Measurements from ENCODE around the gene DHCR7. TPM values are rescaled to one million over a fixed set of nuclear protein-coding genes. Genes with fewer than 3 reads are reported as not detected.

Gene DHCR7
- total RNA-seq, 1 donor from 2014 or later: 98.2 TPM

DNA sequence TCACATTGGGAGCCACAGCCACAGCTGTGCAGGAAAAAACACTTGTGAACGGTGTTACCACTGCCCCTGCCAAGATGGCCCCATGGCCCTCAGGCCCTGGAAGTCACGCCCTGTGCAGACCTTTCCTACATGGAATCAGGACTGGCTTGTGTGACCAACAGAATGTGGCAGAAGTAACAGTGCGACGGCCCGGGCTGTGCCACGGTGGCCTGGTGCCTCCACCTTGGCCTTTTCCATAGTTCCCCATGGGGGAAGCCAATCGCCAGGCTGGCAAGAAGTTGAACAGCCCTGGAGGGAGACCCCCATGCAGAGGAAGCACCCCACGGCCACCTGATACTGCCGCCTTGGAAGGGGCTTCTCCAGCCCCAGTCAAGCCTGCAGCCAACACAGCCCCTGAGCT, 48.0 kb downstream of the DHCR7 start:
- Mint-ChIP-seq H3K27ac (no peak overlapping the region), H3K4me1 (peaks cover under 1% of the 10 kb centered on the region), H3K9me3 (peaks cover 4% of the 10 kb centered on the region), H3K27me3 (ENCODE audit: low read depth) (peaks cover 6% of the 10 kb centered on the region), H3K4me3 (no peak overlapping the region), H3K36me3 (no peaks in the 10 kb centered on the region)
- DNase-seq (ENCODE audit: low spot score in 2 of 2, unreplicated experiment in 2 of 2): no peak
- TF ChIP-seq, protein P1, sequence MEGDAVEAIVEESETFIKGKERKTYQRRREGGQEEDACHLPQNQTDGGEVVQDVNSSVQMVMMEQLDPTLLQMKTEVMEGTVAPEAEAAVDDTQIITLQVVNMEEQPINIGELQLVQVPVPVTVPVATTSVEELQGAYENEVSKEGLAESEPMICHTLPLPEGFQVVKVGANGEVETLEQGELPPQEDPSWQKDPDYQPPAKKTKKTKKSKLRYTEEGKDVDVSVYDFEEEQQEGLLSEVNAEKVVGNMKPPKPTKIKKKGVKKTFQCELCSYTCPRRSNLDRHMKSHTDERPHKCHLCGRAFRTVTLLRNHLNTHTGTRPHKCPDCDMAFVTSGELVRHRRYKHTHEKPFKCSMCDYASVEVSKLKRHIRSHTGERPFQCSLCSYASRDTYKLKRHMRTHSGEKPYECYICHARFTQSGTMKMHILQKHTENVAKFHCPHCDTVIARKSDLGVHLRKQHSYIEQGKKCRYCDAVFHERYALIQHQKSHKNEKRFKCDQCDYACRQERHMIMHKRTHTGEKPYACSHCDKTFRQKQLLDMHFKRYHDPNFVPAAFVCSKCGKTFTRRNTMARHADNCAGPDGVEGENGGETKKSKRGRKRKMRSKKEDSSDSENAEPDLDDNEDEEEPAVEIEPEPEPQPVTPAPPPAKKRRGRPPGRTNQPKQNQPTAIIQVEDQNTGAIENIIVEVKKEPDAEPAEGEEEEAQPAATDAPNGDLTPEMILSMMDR (IDR thresholded peaks at IDR 0.05; ENCODE audit: unreplicated experiment): no peak

GRCh38 chr11:71399341-71399740, 48.9 kb downstream of the DHCR7 start:
- TF ChIP-seq, protein P1 (IDR thresholded peaks at IDR 0.05; ENCODE audit: unreplicated experiment): no peak
- peaks cover 3% of the 10 kb centered on the region for H3K27me3 Mint-ChIP-seq (ENCODE audit: low read depth)

GRCh38 chr11:71397961-71398360, 50.2 kb downstream of the DHCR7 start:
- no peak for DNase-seq (ENCODE audit: low spot score in 2 of 2, unreplicated experiment in 2 of 2)
- H3K27ac Mint-ChIP-seq: no peak overlapping the region
- H3K9me3 Mint-ChIP-seq: no peaks in the 10 kb centered on the region
- peaks cover 7% of the 10 kb centered on the region for H3K4me1 Mint-ChIP-seq
- H3K36me3 Mint-ChIP-seq: no peaks in the 10 kb centered on the region
- no peak overlapping the region for H3K4me3 Mint-ChIP-seq
- peaks cover 8% of the 10 kb centered on the region for H3K27me3 Mint-ChIP-seq (ENCODE audit: low read depth)
- TF ChIP-seq, protein P1 (IDR thresholded peaks at IDR 0.05; ENCODE audit: unreplicated experiment): no peak

More at GRCh38 chr11:71399341-71399740, 48.9 kb downstream of the DHCR7 start:
- no peak overlapping the region for H3K4me3 Mint-ChIP-seq
- no peaks in the 10 kb centered on the region for H3K36me3 Mint-ChIP-seq
- H3K9me3 Mint-ChIP-seq: peaks cover 4% of the 10 kb centered on the region
- peaks cover 7% of the 10 kb centered on the region for H3K4me1 Mint-ChIP-seq
- DNase-seq (ENCODE audit: low spot score in 2 of 2, unreplicated experiment in 2 of 2): no peak
- H3K27ac Mint-ChIP-seq: no peak overlapping the region

DNA sequence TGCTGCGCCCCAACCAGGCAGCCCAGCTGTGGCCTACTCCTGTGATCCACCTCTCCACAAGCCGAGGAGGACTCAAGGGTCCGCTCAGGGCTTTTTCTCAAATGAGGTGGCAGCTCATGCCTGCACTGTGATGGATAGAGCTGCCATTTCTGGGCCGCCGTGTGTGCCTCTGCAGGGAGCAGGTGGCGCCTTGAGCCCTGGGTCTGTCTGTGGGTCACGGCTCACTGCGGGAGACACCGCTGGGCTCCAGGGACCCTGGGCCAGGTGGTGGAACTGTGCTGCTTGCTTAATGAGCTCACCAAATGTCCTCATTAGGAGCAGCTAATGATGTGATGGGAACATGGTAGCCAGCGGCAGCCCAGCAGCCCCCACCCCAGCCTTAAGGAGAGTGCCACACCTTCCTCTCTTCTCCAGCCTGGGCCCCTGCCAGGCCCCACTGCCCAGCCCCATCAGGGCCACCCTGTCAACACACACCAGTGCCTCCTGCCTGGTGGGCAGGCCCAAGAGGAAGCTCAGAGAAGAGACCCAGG, 50.8 kb downstream of the DHCR7 start:
- no peaks in the 10 kb centered on the region for H3K9me3 Mint-ChIP-seq
- TF ChIP-seq, protein P1 (IDR thresholded peaks at IDR 0.05; ENCODE audit: unreplicated experiment): no peak
- no peak overlapping the region for H3K27ac Mint-ChIP-seq
- DNase-seq (ENCODE audit: low spot score in 2 of 2, unreplicated experiment in 2 of 2): no peak
- H3K27me3 Mint-ChIP-seq (ENCODE audit: low read depth): peaks cover 12% of the 10 kb centered on the region
- peaks cover 7% of the 10 kb centered on the region for H3K4me1 Mint-ChIP-seq
- H3K4me3 Mint-ChIP-seq: no peak overlapping the region
- no peaks in the 10 kb centered on the region for H3K36me3 Mint-ChIP-seq

GRCh38 chr11:71396548-71397123, 51.6 kb downstream of the DHCR7 start:
- no peak overlapping the region for H3K27ac Mint-ChIP-seq
- H3K9me3 Mint-ChIP-seq: no peaks in the 10 kb centered on the region
- H3K27me3 Mint-ChIP-seq (ENCODE audit: low read depth): peaks cover 17% of the 10 kb centered on the region
- no peak overlapping the region for H3K4me3 Mint-ChIP-seq
- no peak for DNase-seq (ENCODE audit: low spot score in 2 of 2, unreplicated experiment in 2 of 2)
- H3K36me3 Mint-ChIP-seq: no peaks in the 10 kb centered on the region
- TF ChIP-seq, protein P1 (IDR thresholded peaks at IDR 0.05; ENCODE audit: unreplicated experiment): no peak
- peaks cover 7% of the 10 kb centered on the region for H3K4me1 Mint-ChIP-seq

Measured in mesothelial cell of epicardium (in vitro differentiated cells).